ENCODE measurements around the gene AP1S1. TPM values are rescaled to one million over a fixed set of nuclear protein-coding genes. Genes with fewer than 3 reads are reported as not detected.
A peak's percentile ranks its signal among the peaks of the same experiment; 100 is the strongest.

Gene AP1S1
- total RNA-seq, 2 experiments from 2014 or later = 46.7 to 50.0 TPM

GRCh38 chr7:101164071-101164840, 10.0 kb downstream of the AP1S1 start:
- H3K4me3 Mint-ChIP-seq = peak overlapping the region; percentile 30
- ChIA-PET CTCF (interaction anchor here (0.5 to 2.5 kb wide), 2 partner anchors 20 to 22 kb away, joined by 3 to 15 read pairs; no protein-coding TSS in a partner anchor), POLR2A (interaction anchor here (1.8 kb wide), 1 partner anchor 54 kb away, joined by 8 read pairs; the partner anchor contains the start of genes PLOD3 and ZNHIT1)
- H3K27me3 Mint-ChIP-seq = peaks cover 51% of the 10 kb centered on the region
- no peak for DNase-seq
- no peaks in the 10 kb centered on the region for H3K9me3 Mint-ChIP-seq
- no peak overlapping the region for H3K27ac Mint-ChIP-seq
- peaks cover 38% of the 10 kb centered on the region for H3K4me1 Mint-ChIP-seq
- H3K36me3 Mint-ChIP-seq (ENCODE audit: low read depth) = peaks cover 16% of the 10 kb centered on the region

GRCh38 chr7:101165075-101165957, 11.0 kb downstream of the AP1S1 start, which contains the start of gene VGF:
Gene VGF (minus strand): TSS chr7:101165569. CDS start chr7:101164843, 726 bp downstream.
- Mint-ChIP-seq H3K36me3 (ENCODE audit: low read depth) (peaks cover 10% of the 10 kb centered on the region), H3K4me3 (peak within 1 kb of the TSS; percentile 65), H3K4me1 (peaks cover 46% of the 10 kb centered on the region), H3K9me3 (no peaks in the 10 kb centered on the region), H3K27ac (peak within 1 kb of the TSS; percentile 14), H3K27me3 (peaks cover 62% of the 10 kb centered on the region)
- CTCF ChIA-PET = interaction anchor here (1.0 to 2.5 kb wide), 6 partner anchors 9 to 81 kb away, joined by 4 to 15 read pairs (median 8); no protein-coding TSS in a partner anchor
- DNase-seq = peak; percentile 95
- POLR2A ChIA-PET = interaction anchor here (0.9 to 1.8 kb wide), 5 partner anchors 9 to 79 kb away, joined by 3 to 8 read pairs (median 3); partner anchors contain the start of genes FIS1, PLOD3 and ZNHIT1

- ChIA-PET CTCF (interaction anchor here (1.0 to 2.5 kb wide), 6 partner anchors 8 to 81 kb away, joined by 4 to 15 read pairs (median 8); no protein-coding TSS in a partner anchor), POLR2A (interaction anchor here (0.9 to 1.8 kb wide), 5 partner anchors 8 to 78 kb away, joined by 3 to 8 read pairs (median 3); partner anchors contain the start of genes FIS1, PLOD3 and ZNHIT1)
- peaks cover 53% of the 10 kb centered on the region for H3K4me1 Mint-ChIP-seq
- DNase-seq = no peak
- H3K9me3 Mint-ChIP-seq = no peaks in the 10 kb centered on the region
- no peak overlapping the region for H3K27ac Mint-ChIP-seq
- peaks cover 70% of the 10 kb centered on the region for H3K27me3 Mint-ChIP-seq
- H3K4me3 Mint-ChIP-seq = peak overlapping the region; percentile 65
- peaks cover 8% of the 10 kb centered on the region for H3K36me3 Mint-ChIP-seq (ENCODE audit: low read depth)
Measured at GRCh38 chr7:101165958-101166647, 11.8 kb downstream of the AP1S1 start.

GRCh38 chr7:101166648-101166908, 12.3 kb downstream of the AP1S1 start:
- ChIA-PET CTCF (interaction anchor here (1.7 to 2.5 kb wide), 2 partner anchors 11 to 22 kb away, joined by 10 to 15 read pairs; no protein-coding TSS in a partner anchor), POLR2A (no interaction called here)
- DNase-seq = no peak
- H3K4me1 Mint-ChIP-seq = peaks cover 58% of the 10 kb centered on the region
- H3K36me3 Mint-ChIP-seq (ENCODE audit: low read depth) = peaks cover 3% of the 10 kb centered on the region
- peaks cover 75% of the 10 kb centered on the region for H3K27me3 Mint-ChIP-seq
- no peak overlapping the region for H3K4me3 Mint-ChIP-seq
- H3K9me3 Mint-ChIP-seq = no peaks in the 10 kb centered on the region
- no peak overlapping the region for H3K27ac Mint-ChIP-seq

- Mint-ChIP-seq H3K27ac (no peak overlapping the region), H3K27me3 (peaks cover 80% of the 10 kb centered on the region), H3K4me1 (peaks cover 63% of the 10 kb centered on the region), H3K4me3 (no peak overlapping the region), H3K9me3 (no peaks in the 10 kb centered on the region), H3K36me3 (ENCODE audit: low read depth) (peaks cover 3% of the 10 kb centered on the region)
- ChIA-PET POLR2A (no interaction called here), CTCF (no interaction called here)
- no peak for DNase-seq
Measured at GRCh38 chr7:101166909-101167644, 12.8 kb downstream of the AP1S1 start.

- H3K36me3 Mint-ChIP-seq (ENCODE audit: low read depth) = peaks cover 3% of the 10 kb centered on the region
- H3K27me3 Mint-ChIP-seq = peaks cover 81% of the 10 kb centered on the region
- no peaks in the 10 kb centered on the region for H3K9me3 Mint-ChIP-seq
- ChIA-PET CTCF (interaction anchor here (0.7 to 1.5 kb wide), 3 partner anchors 12 to 24 kb away, joined by 3 to 14 read pairs (median 3); no protein-coding TSS in a partner anchor), POLR2A (no interaction called here)
- DNase-seq = no peak
- no peak overlapping the region for H3K27ac Mint-ChIP-seq
- peaks cover 63% of the 10 kb centered on the region for H3K4me1 Mint-ChIP-seq
- no peak overlapping the region for H3K4me3 Mint-ChIP-seq
Measured at GRCh38 chr7:101167645-101168411, 13.6 kb downstream of the AP1S1 start.

GRCh38 chr7:101168412-101169049, 14.3 kb downstream of the AP1S1 start:
- H3K27me3 Mint-ChIP-seq = peaks cover 84% of the 10 kb centered on the region
- ChIA-PET POLR2A (no interaction called here), CTCF (interaction anchor here (0.7 to 1.5 kb wide), 3 partner anchors 13 to 25 kb away, joined by 3 to 14 read pairs (median 3); no protein-coding TSS in a partner anchor)
- DNase-seq = no peak
- peaks cover 63% of the 10 kb centered on the region for H3K4me1 Mint-ChIP-seq
- no peak overlapping the region for H3K27ac Mint-ChIP-seq
- H3K9me3 Mint-ChIP-seq = no peaks in the 10 kb centered on the region
- H3K36me3 Mint-ChIP-seq (ENCODE audit: low read depth) = peaks cover 3% of the 10 kb centered on the region
- no peak overlapping the region for H3K4me3 Mint-ChIP-seq

- Mint-ChIP-seq H3K4me1 (peaks cover 68% of the 10 kb centered on the region), H3K36me3 (ENCODE audit: low read depth) (peaks cover 6% of the 10 kb centered on the region), H3K27me3 (peaks cover 90% of the 10 kb centered on the region), H3K4me3 (no peak overlapping the region), H3K27ac (peak overlapping the region; percentile 50), H3K9me3 (no peaks in the 10 kb centered on the region)
- POLR2A ChIA-PET = no interaction called here
- no peak for DNase-seq
- CTCF ChIA-PET = interaction anchor here (1.0 to 1.5 kb wide), 2 partner anchors 14 to 25 kb away, joined by 3 to 14 read pairs; no protein-coding TSS in a partner anchor
Measured at GRCh38 chr7:101169110-101169837, 15.0 kb downstream of the AP1S1 start.

- POLR2A ChIA-PET = interaction anchor here (1.4 kb wide), 1 partner anchor 12 kb away, joined by 3 read pairs; no protein-coding TSS in a partner anchor
Measured at GRCh38 chr7:101169838-101170551, 15.7 kb downstream of the AP1S1 start.

More at GRCh38 chr7:101169838-101170551, 15.7 kb downstream of the AP1S1 start:
- H3K36me3 Mint-ChIP-seq (ENCODE audit: low read depth) = peaks cover 6% of the 10 kb centered on the region
- H3K27me3 Mint-ChIP-seq = peaks cover 89% of the 10 kb centered on the region
- H3K9me3 Mint-ChIP-seq = no peaks in the 10 kb centered on the region
- peak; percentile 82 for DNase-seq
- H3K4me3 Mint-ChIP-seq = no peak overlapping the region
- CTCF ChIA-PET = interaction anchor here (1.4 to 2.8 kb wide), 4 partner anchors 12 to 112 kb away, joined by 4 to 50 read pairs (median 6); no protein-coding TSS in a partner anchor
- H3K4me1 Mint-ChIP-seq = peaks cover 67% of the 10 kb centered on the region
- no peak overlapping the region for H3K27ac Mint-ChIP-seq

All from activated CD4-positive, alpha-beta memory T cell treated with anti-CD3 and anti-CD28 coated beads, Interleukin-2, amount 10 ng/mL, durations not matched to agents 7 days and 5 days (primary cell).